Activated CD8-positive, alpha-beta memory T cell treated with anti-CD3 and anti-CD28 coated beads, Interleukin-2, amount 50 U/mL, for 48 hours (primary cell): ENCODE results near the gene CD79B.

Experiments used
- DNase-seq: peaks from one replicate; pipeline ENCODE4 v3.0.0-alpha.2; 2020

Gene CD79B

GRCh38 chr17:63950940-63951907, 19.1 kb upstream of the CD79B start:
- DNase-seq: no peak

GRCh38 chr17:63949576-63950250, 17.6 kb upstream of the CD79B start:
- no peak for DNase-seq

- DNase-seq: no peak
Measured at GRCh38 chr17:63948521-63948920, 16.4 kb upstream of the CD79B start.

GRCh38 chr17:63947711-63948330, 15.7 kb upstream of the CD79B start:
- no peak for DNase-seq

DNA sequence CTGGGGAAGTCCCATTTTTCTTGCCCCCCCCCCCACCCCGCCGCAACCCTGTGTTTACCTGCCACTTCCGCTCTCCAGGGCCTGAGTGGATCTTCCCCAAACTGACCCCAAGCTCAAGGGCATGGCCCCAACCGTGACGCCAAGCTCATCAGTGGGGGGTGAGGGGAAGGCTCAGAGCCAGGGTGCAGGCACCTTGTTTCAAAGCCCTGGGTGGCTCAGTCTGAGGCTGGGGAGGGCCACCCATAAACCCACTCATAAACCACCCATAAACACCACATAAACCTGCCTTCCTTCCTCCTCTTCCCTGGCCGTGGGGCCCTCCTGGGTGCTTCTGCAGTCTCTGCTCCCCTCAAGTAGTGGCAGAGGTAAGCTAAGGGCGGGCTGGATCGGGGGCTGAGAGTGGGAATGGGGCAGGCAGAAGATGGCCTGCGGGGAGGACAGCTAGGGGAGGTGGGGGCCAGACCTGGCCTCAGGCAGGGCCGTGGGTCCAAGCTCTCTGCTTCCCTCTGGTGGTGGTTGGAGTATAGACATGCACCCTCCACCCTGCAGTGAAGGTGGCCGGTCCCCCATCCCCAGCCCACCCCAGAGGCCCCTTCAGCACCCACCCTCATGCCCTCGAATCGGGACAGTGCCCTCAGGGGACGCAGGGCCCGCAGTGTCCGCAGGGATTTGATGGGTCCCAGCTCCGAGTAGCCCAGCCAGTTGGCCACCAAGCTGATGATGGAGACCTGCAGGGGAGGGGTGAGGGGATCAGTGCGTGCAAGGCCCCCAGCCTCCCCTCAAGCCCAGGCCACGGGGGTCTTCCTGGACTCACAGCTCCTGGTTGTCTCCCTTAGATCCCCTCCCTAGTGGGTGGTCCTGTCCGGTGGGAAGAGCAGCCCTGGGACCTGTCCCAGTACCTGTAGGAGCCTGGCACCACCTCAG, 14.6 kb upstream of the CD79B start:
- DNase-seq: peak; percentile 82

DNA sequence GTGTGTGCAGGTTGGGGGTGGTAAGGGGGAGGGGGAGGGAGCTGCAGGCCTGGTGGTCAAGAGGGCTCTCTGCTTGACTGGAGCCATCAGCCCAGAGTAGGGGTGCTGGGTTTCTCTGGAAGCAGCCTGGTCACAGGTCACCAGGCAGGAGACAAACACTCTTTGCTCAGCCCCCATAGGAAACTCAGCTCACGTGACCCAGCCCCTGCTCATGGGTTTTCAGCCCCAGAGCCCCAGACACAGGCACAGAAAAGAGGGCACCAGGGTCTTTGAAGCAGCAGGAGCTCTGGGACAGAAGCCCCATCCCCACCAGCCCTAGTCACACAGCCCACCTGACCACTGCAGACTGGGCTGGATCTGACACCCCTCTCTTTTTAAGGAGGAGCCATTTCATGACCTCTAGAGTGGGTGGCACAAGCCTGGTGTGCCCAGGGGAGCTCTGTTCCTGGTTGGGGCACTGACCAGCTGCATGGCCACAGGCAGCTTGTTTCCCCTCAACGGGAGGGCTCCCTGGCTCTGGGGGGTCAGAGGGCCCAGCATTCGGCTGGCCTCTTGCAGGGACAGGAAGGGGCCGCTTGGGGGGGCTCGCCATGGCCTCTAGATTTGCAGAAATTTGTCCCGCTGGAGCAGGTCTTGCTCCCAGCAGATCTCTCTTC, 13.8 kb upstream of the CD79B start:
- DNase-seq: peak; percentile 61

- DNase-seq: no peak
Measured at GRCh38 chr17:63944736-63945499, 12.8 kb upstream of the CD79B start.

- DNase-seq: no peak
Measured at GRCh38 chr17:63943745-63944144, 11.6 kb upstream of the CD79B start.

GRCh38 chr17:63942309-63942985, 10.3 kb upstream of the CD79B start:
- DNase-seq: no peak

- no peak for DNase-seq
Measured at GRCh38 chr17:63941751-63942150, 9.6 kb upstream of the CD79B start.

- DNase-seq: no peak
Measured at GRCh38 chr17:63941162-63941561, 9.0 kb upstream of the CD79B start.

DNA sequence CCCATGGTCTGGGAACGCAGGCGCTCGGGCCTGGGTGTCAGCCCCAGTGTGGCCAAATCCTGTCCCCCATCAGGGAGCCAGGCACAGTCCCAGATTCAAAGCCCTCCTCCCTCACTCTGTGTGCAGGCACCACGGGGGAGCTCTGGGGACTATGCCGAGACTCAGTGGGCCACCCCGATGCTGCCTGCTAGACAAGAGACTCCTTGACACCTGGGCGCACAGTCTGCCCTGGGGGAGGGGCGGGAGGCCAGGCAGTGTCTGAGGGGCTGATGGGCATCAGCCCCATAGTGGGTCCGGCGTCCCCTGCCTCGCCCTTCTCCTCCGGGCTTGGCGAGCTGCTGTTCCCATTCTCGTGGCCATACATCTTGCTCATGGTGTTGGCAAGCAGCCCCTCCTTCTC, 8.5 kb upstream of the CD79B start:
- DNase-seq: no peak

- DNase-seq: no peak
Measured at GRCh38 chr17:63939884-63940283, 7.8 kb upstream of the CD79B start.

GRCh38 chr17:63939401-63939800, 7.3 kb upstream of the CD79B start:
- DNase-seq: no peak

DNA sequence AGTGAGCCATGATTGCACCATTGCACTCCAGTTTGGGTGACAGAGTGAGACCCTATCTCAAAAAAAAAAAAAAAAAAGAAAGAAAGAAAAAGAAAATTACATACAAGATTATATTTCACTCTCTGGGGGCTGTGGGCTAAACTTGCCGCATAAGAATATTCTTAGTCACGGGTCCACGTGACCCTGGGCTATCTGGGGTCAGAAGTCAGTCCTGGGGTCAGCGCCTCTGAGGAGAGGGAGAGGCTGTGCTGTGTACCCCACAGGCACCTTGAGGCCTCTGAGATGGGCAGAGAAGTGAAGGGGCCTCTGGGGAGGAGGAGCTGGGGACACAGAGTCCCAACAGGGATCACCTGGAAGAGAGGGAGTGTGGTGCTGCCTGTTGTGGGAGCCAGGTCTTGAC, 5.8 kb upstream of the CD79B start:
- no peak for DNase-seq

GRCh38 chr17:63937319-63937718, 5.2 kb upstream of the CD79B start:
- no peak for DNase-seq

DNA sequence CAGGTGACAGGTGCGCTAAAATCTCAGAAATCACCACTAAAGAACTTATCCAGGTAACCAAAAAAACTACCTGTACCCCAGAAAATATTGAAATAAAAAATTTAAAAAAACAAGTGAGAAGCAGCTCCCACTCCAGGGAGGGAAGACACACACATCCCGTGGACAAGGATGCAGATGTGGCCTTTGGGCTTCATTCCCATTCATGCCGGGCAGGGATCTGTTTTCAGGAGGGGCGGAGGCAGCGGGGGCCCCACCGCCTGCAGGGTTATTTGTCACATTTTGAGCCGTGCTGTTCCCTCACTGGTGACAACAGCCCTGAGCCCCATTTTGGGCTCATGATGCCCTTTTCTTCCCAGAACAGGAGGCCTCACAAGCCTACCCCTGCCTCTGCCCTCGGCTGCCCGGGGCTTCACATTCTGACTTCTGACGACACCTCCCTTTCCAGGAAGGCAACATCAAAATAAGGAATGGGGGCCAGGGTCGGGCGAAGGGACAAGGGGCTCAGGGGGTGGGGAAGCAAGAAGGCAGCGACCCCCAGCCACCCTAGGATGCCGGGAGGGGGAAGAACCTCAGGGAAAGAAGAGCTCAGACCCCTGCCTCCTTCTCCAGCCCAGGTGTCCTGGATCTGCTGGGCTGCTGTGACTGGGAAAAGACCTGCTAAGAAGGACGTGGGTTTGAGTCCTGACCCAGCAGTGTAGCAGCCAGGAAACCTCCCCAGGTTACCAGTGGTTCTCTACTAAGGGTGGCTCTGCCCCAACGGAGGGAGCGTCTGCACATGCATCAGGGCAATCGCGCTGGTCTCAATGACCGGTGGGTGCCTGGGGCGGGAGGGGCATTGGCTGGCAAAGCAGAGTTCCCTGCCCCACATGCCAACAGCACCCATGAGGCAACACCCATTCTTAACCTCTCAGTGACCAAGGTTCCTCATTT, 2.3 kb upstream of the CD79B start:
- no peak for DNase-seq

DNA sequence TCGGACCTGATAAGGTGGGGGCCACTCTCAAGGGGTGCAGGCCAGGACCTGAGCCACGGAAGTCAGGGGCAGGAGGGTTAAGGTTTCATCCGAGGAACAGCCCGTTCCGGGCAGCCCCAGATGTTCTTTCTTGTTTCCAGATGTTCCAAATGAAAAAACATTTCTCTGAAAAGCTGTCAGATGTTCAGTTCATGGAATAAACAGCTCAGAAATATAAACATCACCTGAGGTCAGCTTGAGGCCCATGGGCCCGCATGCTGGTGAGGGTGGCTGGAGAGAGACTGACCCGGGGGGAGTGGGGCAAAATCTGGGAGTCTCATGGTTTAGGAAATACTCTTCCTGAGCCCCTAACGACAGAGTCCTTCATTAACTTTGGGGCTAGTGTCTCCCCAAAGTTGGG, 1.5 kb upstream of the CD79B start:
- DNase-seq: no peak

GRCh38 chr17:63932721-63933120, 590 bp upstream of the CD79B start:
- DNase-seq: no peak
